ENCODE results near the gene ZRANB2. TPM values are rescaled to one million over a fixed set of nuclear protein-coding genes. Genes with fewer than 3 reads are reported as not detected.
A peak's percentile ranks its signal among the peaks of the same experiment; 100 is the strongest.

Gene ZRANB2
- total RNA-seq, 1 donor from 2014 or later, result 84.3 TPM

- TF ChIP-seq, protein P1, sequence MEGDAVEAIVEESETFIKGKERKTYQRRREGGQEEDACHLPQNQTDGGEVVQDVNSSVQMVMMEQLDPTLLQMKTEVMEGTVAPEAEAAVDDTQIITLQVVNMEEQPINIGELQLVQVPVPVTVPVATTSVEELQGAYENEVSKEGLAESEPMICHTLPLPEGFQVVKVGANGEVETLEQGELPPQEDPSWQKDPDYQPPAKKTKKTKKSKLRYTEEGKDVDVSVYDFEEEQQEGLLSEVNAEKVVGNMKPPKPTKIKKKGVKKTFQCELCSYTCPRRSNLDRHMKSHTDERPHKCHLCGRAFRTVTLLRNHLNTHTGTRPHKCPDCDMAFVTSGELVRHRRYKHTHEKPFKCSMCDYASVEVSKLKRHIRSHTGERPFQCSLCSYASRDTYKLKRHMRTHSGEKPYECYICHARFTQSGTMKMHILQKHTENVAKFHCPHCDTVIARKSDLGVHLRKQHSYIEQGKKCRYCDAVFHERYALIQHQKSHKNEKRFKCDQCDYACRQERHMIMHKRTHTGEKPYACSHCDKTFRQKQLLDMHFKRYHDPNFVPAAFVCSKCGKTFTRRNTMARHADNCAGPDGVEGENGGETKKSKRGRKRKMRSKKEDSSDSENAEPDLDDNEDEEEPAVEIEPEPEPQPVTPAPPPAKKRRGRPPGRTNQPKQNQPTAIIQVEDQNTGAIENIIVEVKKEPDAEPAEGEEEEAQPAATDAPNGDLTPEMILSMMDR (IDR thresholded peaks at IDR 0.05), result no peak
- Mint-ChIP-seq H3K4me3 (ENCODE audit: unreplicated experiment) (peak overlapping the region; percentile 72), H3K4me1 (ENCODE audit: unreplicated experiment) (peaks cover 8% of the 10 kb centered on the region), H3K27me3 (ENCODE audit: unreplicated experiment) (peaks cover 45% of the 10 kb centered on the region), H3K9me3 (ENCODE audit: unreplicated experiment) (no peaks in the 10 kb centered on the region), H3K36me3 (ENCODE audit: unreplicated experiment) (no peaks in the 10 kb centered on the region), H3K27ac (ENCODE audit: unreplicated experiment) (no peak overlapping the region)
- no peak for DNase-seq (ENCODE audit: extremely low spot score, unreplicated experiment)
Observed at GRCh38 chr1:71046891-71047634, 33.8 kb downstream of the ZRANB2 start.

DNA sequence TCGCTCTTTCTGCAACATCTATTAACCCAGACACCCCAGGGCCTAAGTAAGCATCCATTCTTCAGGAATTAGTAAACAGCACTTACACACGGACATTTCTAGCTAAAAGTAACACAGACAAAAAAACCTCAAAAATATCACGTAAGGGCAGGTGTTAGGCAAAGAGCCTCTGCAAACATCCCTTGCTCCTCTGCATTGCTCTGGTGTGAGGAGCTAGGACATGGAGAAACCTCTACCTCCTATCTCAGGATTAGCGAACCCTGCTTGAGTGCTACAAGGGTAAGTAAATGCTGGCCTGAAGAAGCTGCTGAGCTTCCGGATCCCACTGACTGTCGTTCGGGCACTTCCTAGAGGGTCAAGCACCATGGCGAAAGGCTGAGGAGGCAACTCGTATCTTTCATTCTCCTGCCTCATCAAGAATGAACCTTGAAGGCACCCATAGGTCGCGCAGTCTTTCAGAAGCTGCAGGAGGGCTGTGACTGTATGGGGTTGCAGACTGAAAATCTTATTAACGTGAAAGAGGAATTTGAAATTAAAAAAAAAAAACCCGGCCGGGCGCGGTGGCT is 35.3 kb downstream of the ZRANB2 start:
- DNase-seq (ENCODE audit: extremely low spot score, unreplicated experiment), result no peak
- TF ChIP-seq, protein P1 (IDR thresholded peaks at IDR 0.05), result no peak
- Mint-ChIP-seq H3K9me3 (ENCODE audit: unreplicated experiment) (no peaks in the 10 kb centered on the region), H3K36me3 (ENCODE audit: unreplicated experiment) (no peaks in the 10 kb centered on the region), H3K4me1 (ENCODE audit: unreplicated experiment) (peaks cover 8% of the 10 kb centered on the region), H3K4me3 (ENCODE audit: unreplicated experiment) (no peak overlapping the region), H3K27me3 (ENCODE audit: unreplicated experiment) (peaks cover 49% of the 10 kb centered on the region), H3K27ac (ENCODE audit: unreplicated experiment) (no peak overlapping the region)

GRCh38 chr1:71044833-71045232 is 36.0 kb downstream of the ZRANB2 start:
- Mint-ChIP-seq H3K9me3 (ENCODE audit: unreplicated experiment) (no peaks in the 10 kb centered on the region), H3K4me1 (ENCODE audit: unreplicated experiment) (peaks cover 8% of the 10 kb centered on the region), H3K27me3 (ENCODE audit: unreplicated experiment) (peaks cover 52% of the 10 kb centered on the region), H3K27ac (ENCODE audit: unreplicated experiment) (no peak overlapping the region), H3K4me3 (ENCODE audit: unreplicated experiment) (no peak overlapping the region), H3K36me3 (ENCODE audit: unreplicated experiment) (no peaks in the 10 kb centered on the region)
- no peak for DNase-seq (ENCODE audit: extremely low spot score, unreplicated experiment)
- TF ChIP-seq, protein P1 (IDR thresholded peaks at IDR 0.05), result no peak

- H3K27me3 Mint-ChIP-seq (ENCODE audit: unreplicated experiment), result peaks cover 43% of the 10 kb centered on the region
- TF ChIP-seq, protein P1 (IDR thresholded peaks at IDR 0.05), result no peak
Observed at GRCh38 chr1:71043065-71043464, 37.8 kb downstream of the ZRANB2 start.

GRCh38 chr1:71041806-71042205 is 39.0 kb downstream of the ZRANB2 start:
- Mint-ChIP-seq H3K27me3 (ENCODE audit: unreplicated experiment) (peaks cover 40% of the 10 kb centered on the region), H3K27ac (ENCODE audit: unreplicated experiment) (no peak overlapping the region), H3K9me3 (ENCODE audit: unreplicated experiment) (no peaks in the 10 kb centered on the region), H3K4me3 (ENCODE audit: unreplicated experiment) (no peak overlapping the region), H3K4me1 (ENCODE audit: unreplicated experiment) (no peaks in the 10 kb centered on the region), H3K36me3 (ENCODE audit: unreplicated experiment) (no peaks in the 10 kb centered on the region)
- TF ChIP-seq, protein P1 (IDR thresholded peaks at IDR 0.05), result no peak
- DNase-seq (ENCODE audit: extremely low spot score, unreplicated experiment), result no peak

More at GRCh38 chr1:71043065-71043464, 37.8 kb downstream of the ZRANB2 start:
- no peak for DNase-seq (ENCODE audit: extremely low spot score, unreplicated experiment)
- H3K4me1 Mint-ChIP-seq (ENCODE audit: unreplicated experiment), result peaks cover 7% of the 10 kb centered on the region
- H3K9me3 Mint-ChIP-seq (ENCODE audit: unreplicated experiment), result no peaks in the 10 kb centered on the region
- no peak overlapping the region for H3K27ac Mint-ChIP-seq (ENCODE audit: unreplicated experiment)
- no peaks in the 10 kb centered on the region for H3K36me3 Mint-ChIP-seq (ENCODE audit: unreplicated experiment)
- H3K4me3 Mint-ChIP-seq (ENCODE audit: unreplicated experiment), result no peak overlapping the region
